Measurements from ENCODE around the gene ARG2. TPM values are rescaled to one million over a fixed set of nuclear protein-coding genes. Genes with fewer than 3 reads are reported as not detected.

ARG2 gene
- total RNA-seq, 1 experiment from 2014 or later, result 1.1 TPM

DNA sequence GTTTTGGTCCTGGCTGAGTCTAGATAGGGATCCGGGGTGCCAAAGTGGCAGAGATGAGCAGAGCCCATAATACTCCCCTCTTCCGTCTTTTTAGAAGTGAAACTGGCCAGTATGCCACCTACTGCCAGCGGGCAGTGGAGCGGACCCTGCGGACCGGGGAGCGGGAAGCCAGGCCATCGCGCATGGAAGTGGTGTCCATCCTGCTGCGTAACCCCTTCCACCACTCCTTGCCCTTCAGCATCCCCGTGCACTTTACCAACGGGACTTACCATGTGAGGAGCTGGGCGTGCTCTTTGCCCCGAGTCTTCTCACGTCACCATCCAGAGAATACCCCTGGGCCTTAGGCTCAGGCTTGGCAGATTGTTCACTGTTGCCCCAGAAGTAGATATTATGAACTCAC lies 40.7 kb upstream of the ARG2 start:
- no peaks in the 10 kb centered on the region for H3K27me3 ChIP-seq (ENCODE audit: low read length)
- H3K9ac ChIP-seq (ENCODE audit: low read length), result no peak overlapping the region
- H3K4me1 ChIP-seq (ENCODE audit: insufficient read depth, low read length), result no peaks in the 10 kb centered on the region
- ChIA-PET POLR2A (ENCODE audit: unreplicated experiment) (no interaction called here), CTCF (interaction anchor here (0.7 to 2.4 kb wide), 2 partner anchors 52 to 152 kb away, joined by 4 to 9 read pairs; no protein-coding TSS in a partner anchor)
- H3F3A ChIP-seq (ENCODE audit: low read length, unreplicated experiment), result no peaks in the 10 kb centered on the region
- no peak overlapping the region for H3K27ac ChIP-seq (ENCODE audit: low read length)
- no peaks in the 10 kb centered on the region for H3K9me2 ChIP-seq (replicated peaks; ENCODE audit: low read length)
- ATAC-seq (no peak), DNase-seq (no peak)
- H2AFZ ChIP-seq (ENCODE audit: low read length), result no peak overlapping the region
- H3K4me3 ChIP-seq (ENCODE audit: low read length), result no peak overlapping the region
- H3K9me3 ChIP-seq (ENCODE audit: low read length), result no peaks in the 10 kb centered on the region
- no peaks in the 10 kb centered on the region for H3K36me3 ChIP-seq (ENCODE audit: low read depth, low read length)
- no peaks in the 10 kb centered on the region for H3K79me2 ChIP-seq (ENCODE audit: low read length)
- H4K20me1 ChIP-seq (ENCODE audit: low read length), result no peaks in the 10 kb centered on the region
- BruUV-seq (replicated peaks), result no TSS peak
- intact Hi-C loops (cut with micrococcal nuclease), result no loop called here
- no peak for TF ChIP-seq EZH2phosphoT487 (IDR thresholded peaks at IDR 0.05; ENCODE audit: borderline replicate concordance, low read length)
- TF ChIP-seq, protein P1, sequence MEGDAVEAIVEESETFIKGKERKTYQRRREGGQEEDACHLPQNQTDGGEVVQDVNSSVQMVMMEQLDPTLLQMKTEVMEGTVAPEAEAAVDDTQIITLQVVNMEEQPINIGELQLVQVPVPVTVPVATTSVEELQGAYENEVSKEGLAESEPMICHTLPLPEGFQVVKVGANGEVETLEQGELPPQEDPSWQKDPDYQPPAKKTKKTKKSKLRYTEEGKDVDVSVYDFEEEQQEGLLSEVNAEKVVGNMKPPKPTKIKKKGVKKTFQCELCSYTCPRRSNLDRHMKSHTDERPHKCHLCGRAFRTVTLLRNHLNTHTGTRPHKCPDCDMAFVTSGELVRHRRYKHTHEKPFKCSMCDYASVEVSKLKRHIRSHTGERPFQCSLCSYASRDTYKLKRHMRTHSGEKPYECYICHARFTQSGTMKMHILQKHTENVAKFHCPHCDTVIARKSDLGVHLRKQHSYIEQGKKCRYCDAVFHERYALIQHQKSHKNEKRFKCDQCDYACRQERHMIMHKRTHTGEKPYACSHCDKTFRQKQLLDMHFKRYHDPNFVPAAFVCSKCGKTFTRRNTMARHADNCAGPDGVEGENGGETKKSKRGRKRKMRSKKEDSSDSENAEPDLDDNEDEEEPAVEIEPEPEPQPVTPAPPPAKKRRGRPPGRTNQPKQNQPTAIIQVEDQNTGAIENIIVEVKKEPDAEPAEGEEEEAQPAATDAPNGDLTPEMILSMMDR (conservative IDR thresholded peaks at IDR 0.05; ENCODE audit: low read depth, low read length), result no peak
- no peak for TF ChIP-seq EZH2 (IDR thresholded peaks at IDR 0.05; ENCODE audit: low read length, unreplicated experiment)
- no peak overlapping the region for H3K4me2 ChIP-seq (ENCODE audit: low read length)

DNA sequence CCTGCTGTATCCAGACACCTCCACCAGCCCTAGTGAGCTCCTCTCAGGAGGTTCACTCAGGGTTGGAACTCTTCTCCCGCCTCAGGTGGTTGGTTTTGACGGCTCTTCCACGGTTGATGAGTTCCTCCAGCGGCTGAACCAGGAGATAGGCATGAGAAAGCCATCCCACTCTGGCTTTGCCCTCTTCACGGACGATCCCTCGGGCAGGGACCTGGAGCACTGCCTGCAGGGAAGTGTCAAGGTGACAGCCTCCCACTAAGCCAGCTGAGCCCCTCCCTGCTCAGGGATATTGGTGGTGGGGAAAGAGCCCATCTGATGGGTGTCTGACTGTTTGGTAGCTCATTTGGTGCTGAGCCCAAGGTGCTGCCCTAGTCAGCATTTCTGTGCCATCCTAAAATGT lies 40.1 kb upstream of the ARG2 start:
- ChIA-PET CTCF (interaction anchor here (0.7 to 2.4 kb wide), 2 partner anchors 53 to 153 kb away, joined by 4 to 9 read pairs; no protein-coding TSS in a partner anchor), POLR2A (ENCODE audit: unreplicated experiment) (no interaction called here)
- Histone ChIP-seq H3K9ac (ENCODE audit: low read length) (no peak overlapping the region), H3K36me3 (ENCODE audit: low read depth, low read length) (no peaks in the 10 kb centered on the region), H3K4me1 (ENCODE audit: insufficient read depth, low read length) (no peaks in the 10 kb centered on the region), H4K20me1 (ENCODE audit: low read length) (no peaks in the 10 kb centered on the region), H3F3A (ENCODE audit: low read length, unreplicated experiment) (no peaks in the 10 kb centered on the region), H3K79me2 (ENCODE audit: low read length) (no peaks in the 10 kb centered on the region), H3K4me2 (ENCODE audit: low read length) (no peak overlapping the region), H3K27me3 (ENCODE audit: low read length) (no peaks in the 10 kb centered on the region), H3K27ac (ENCODE audit: low read length) (no peak overlapping the region), H3K9me2 (replicated peaks; ENCODE audit: low read length) (no peaks in the 10 kb centered on the region), H3K9me3 (ENCODE audit: low read length) (no peaks in the 10 kb centered on the region), H2AFZ (ENCODE audit: low read length) (no peak overlapping the region), H3K4me3 (ENCODE audit: low read length) (no peak overlapping the region)
- no peak for TF ChIP-seq EZH2phosphoT487 (IDR thresholded peaks at IDR 0.05; ENCODE audit: borderline replicate concordance, low read length)
- no peak for TF ChIP-seq EZH2 (IDR thresholded peaks at IDR 0.05; ENCODE audit: low read length, unreplicated experiment)
- TF ChIP-seq, protein P1 (conservative IDR thresholded peaks at IDR 0.05; ENCODE audit: low read depth, low read length), result no peak
- ATAC-seq, result no peak
- intact Hi-C loops (cut with micrococcal nuclease), result no loop called here
- no peak for DNase-seq
- BruUV-seq (replicated peaks), result no TSS peak

DNA sequence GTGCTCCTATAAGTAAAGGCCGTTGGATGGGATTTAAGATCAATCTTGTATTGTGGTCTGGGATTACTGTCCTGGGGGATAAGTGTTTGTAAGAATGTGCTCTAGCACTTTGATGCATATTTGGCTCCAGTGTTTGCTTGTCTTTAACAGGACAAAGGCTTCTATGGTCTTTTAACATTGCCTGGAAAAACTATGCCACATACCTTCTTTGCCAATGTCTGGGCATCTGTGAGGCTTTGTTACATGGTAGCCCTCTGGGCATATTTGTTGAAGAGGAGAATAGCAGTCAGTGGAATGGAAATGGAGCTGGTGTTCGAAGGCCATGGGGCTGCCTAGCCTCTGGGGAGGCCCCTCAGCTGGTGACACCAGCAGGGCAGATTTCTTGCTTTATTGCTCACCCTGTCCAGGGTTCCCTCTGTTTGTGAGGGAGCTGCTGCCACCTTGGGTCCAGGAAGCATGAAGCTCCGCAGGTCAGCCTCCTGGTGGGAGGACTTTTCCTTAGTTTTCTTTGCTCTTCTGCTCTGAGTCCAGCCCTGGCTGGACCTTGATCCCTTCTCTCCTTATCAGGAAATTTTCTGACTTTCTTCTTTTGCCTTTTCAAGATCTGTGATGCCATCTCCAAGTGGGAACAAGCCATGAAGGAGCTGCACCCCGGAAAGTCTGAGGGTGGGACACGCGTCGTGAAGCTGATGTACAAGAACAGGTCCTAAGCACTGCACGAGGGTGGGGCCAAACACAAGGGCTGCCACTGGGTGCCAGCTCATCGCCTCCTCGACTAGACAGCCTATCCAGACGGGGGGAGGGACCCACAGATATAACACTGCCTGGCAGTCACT lies 39.2 kb upstream of the ARG2 start:
- Histone ChIP-seq H3K9ac (ENCODE audit: low read length) (no peak overlapping the region), H3K4me1 (ENCODE audit: insufficient read depth, low read length) (no peaks in the 10 kb centered on the region), H3K4me2 (ENCODE audit: low read length) (no peak overlapping the region), H3K79me2 (ENCODE audit: low read length) (no peaks in the 10 kb centered on the region), H3K9me3 (ENCODE audit: low read length) (no peaks in the 10 kb centered on the region), H3K36me3 (ENCODE audit: low read depth, low read length) (no peaks in the 10 kb centered on the region), H3K27me3 (ENCODE audit: low read length) (no peaks in the 10 kb centered on the region), H3K4me3 (ENCODE audit: low read length) (no peak overlapping the region), H3F3A (ENCODE audit: low read length, unreplicated experiment) (no peaks in the 10 kb centered on the region), H3K27ac (ENCODE audit: low read length) (no peak overlapping the region), H3K9me2 (replicated peaks; ENCODE audit: low read length) (no peaks in the 10 kb centered on the region), H4K20me1 (ENCODE audit: low read length) (no peaks in the 10 kb centered on the region), H2AFZ (ENCODE audit: low read length) (no peak overlapping the region)
- POLR2A ChIA-PET (ENCODE audit: unreplicated experiment), result interaction anchor here (0.6 kb wide), 1 partner anchor 170 kb away, joined by 3 read pairs; no protein-coding TSS in a partner anchor
- ATAC-seq (no peak), DNase-seq (no peak)
- BruUV-seq (replicated peaks), result no TSS peak
- intact Hi-C loops (cut with micrococcal nuclease), result no loop called here
- TF ChIP-seq EZH2 (IDR thresholded peaks at IDR 0.05; ENCODE audit: low read length, unreplicated experiment) (no peak), EZH2phosphoT487 (IDR thresholded peaks at IDR 0.05; ENCODE audit: borderline replicate concordance, low read length) (no peak)
- TF ChIP-seq, protein P1 (conservative IDR thresholded peaks at IDR 0.05; ENCODE audit: low read depth, low read length), result no peak
- CTCF ChIA-PET, result interaction anchor here (0.7 to 2.4 kb wide), 3 partner anchors 9 to 124 kb away, joined by 4 to 9 read pairs (median 9); no protein-coding TSS in a partner anchor
